ENCODE measurements around the gene SPTBN5.

The SPTBN5 gene

GRCh38 chr15:41905036-41905793, 11.4 kb upstream of the SPTBN5 start:
- ChIA-PET CTCF (interaction anchor here (0.6 to 3.5 kb wide), 13 partner anchors 10 to 399 kb away, joined by 3 to 11 read pairs (median 4); partner anchors contain the start of genes EHD4 and MAPKBP1), POLR2A (ENCODE audit: low non-redundant PET) (interaction anchor here (0.7 kb wide), 1 partner anchor 131 kb away, joined by 3 read pairs; the partner anchor contains the start of gene MAPKBP1)
- peak overlapping the region; percentile 39 for H3K27ac ChIP-seq
- no peak for TF ChIP-seq CTCF (conservative IDR thresholded peaks at IDR 0.05; ENCODE audit: low read depth)
- no peak for DNase-seq (ENCODE audit: low spot score)

GRCh38 chr15:41904541-41905005, 10.7 kb upstream of the SPTBN5 start:
- DNase-seq (ENCODE audit: low spot score): peak; percentile 85
- peak overlapping the region; percentile 39 for H3K27ac ChIP-seq
- TF ChIP-seq CTCF (conservative IDR thresholded peaks at IDR 0.05; ENCODE audit: low read depth): peak; percentile 95
- ChIA-PET POLR2A (ENCODE audit: low non-redundant PET) (interaction anchor here (0.7 kb wide), 1 partner anchor 130 kb away, joined by 3 read pairs; the partner anchor contains the start of gene MAPKBP1), CTCF (interaction anchor here (0.6 to 3.5 kb wide), 13 partner anchors 9 to 398 kb away, joined by 3 to 11 read pairs (median 4); partner anchors contain the start of genes EHD4 and MAPKBP1)

- ChIA-PET POLR2A (ENCODE audit: low non-redundant PET) (no interaction called here), CTCF (interaction anchor here (1.0 to 3.5 kb wide), 2 partner anchors 9 to 58 kb away, joined by 3 to 11 read pairs; no protein-coding TSS in a partner anchor)
Measured at GRCh38 chr15:41903782-41904181, 9.9 kb upstream of the SPTBN5 start.

GRCh38 chr15:41901431-41901830, 7.6 kb upstream of the SPTBN5 start:
- H3K27ac ChIP-seq: no peak overlapping the region
- CTCF ChIA-PET: interaction anchor here (1.2 kb wide), 1 partner anchor 88 kb away, joined by 3 read pairs; no protein-coding TSS in a partner anchor
- no peak for TF ChIP-seq CTCF (conservative IDR thresholded peaks at IDR 0.05; ENCODE audit: low read depth)

More at GRCh38 chr15:41903782-41904181, 9.9 kb upstream of the SPTBN5 start:
- H3K27ac ChIP-seq: peak overlapping the region; percentile 39
- no peak for DNase-seq (ENCODE audit: low spot score)
- TF ChIP-seq CTCF (conservative IDR thresholded peaks at IDR 0.05; ENCODE audit: low read depth): no peak

GRCh38 chr15:41900526-41901380, 6.9 kb upstream of the SPTBN5 start:
- H3K27ac ChIP-seq: peak overlapping the region; percentile 38
- DNase-seq (ENCODE audit: low spot score): no peak
- TF ChIP-seq CTCF (conservative IDR thresholded peaks at IDR 0.05; ENCODE audit: low read depth): no peak
- CTCF ChIA-PET: interaction anchor here (0.5 to 1.2 kb wide), 2 partner anchors 89 to 127 kb away, joined by 3 read pairs; partner anchors contain the start of gene MAPKBP1
- POLR2A ChIA-PET (ENCODE audit: low non-redundant PET): no interaction called here

More at GRCh38 chr15:41901431-41901830, 7.6 kb upstream of the SPTBN5 start:
- POLR2A ChIA-PET (ENCODE audit: low non-redundant PET): no interaction called here
- no peak for DNase-seq (ENCODE audit: low spot score)

Measured in RWPE1 (cell line).